GM12872 (cell line): ENCODE measurements around the gene SYNPO2L.

Experiments
- CTCF ChIP-seq: IDR thresholded peaks from 3 replicates; pipeline ENCODE4 v1.5.1; 2011; ENCODE audit warnings: low read depth, mild to moderate bottlenecking, low read length, moderate library complexity; ENCODE audit not compliant: insufficient read depth

Gene SYNPO2L

GRCh38 chr10:73601486-73601921, 54.3 kb downstream of the SYNPO2L start:
- TF ChIP-seq CTCF: no peak

- no peak for TF ChIP-seq CTCF
Observed at GRCh38 chr10:73597346-73597745, 58.5 kb downstream of the SYNPO2L start.
